GM19193 (cell line): ENCODE results near the gene RAB24.

Experiments
- POLR2A ChIP-seq: IDR thresholded peaks from 4 replicates; pipeline ENCODE4 v1.6.1; 2011; ENCODE audit not compliant: insufficient read depth, insufficient read length; ENCODE audit errors: extremely low read depth

The RAB24 gene

DNA sequence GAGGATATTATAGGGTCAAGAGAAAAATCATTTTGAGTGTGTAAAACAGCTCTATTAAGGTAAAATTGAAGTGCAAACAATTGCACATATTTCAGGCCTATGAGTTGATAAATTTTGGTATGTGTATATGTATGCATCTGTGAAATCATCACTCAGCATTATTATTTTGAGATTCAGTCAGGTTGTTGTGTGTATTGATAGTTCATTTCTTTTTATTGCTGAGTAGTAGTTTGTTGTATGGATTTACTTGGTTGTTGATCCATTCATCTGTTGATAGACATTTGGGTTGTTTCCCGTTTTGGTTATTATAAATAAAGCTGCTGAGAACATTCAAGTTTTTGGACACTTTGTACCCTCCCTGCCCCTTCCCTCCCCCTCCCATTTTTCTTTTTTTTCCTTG is 50.3 kb downstream of the RAB24 start:
- TF ChIP-seq POLR2A, result no peak
